ENCODE results near the gene PLA2G6.
A peak's percentile ranks its signal among the peaks of the same experiment; 100 is the strongest.
"Not testable (repeated sequence)": the region's sequence is repeated elsewhere in the genome, so short reads cannot be mapped to it uniquely, and the experiment has no call there.

PLA2G6 gene

DNA sequence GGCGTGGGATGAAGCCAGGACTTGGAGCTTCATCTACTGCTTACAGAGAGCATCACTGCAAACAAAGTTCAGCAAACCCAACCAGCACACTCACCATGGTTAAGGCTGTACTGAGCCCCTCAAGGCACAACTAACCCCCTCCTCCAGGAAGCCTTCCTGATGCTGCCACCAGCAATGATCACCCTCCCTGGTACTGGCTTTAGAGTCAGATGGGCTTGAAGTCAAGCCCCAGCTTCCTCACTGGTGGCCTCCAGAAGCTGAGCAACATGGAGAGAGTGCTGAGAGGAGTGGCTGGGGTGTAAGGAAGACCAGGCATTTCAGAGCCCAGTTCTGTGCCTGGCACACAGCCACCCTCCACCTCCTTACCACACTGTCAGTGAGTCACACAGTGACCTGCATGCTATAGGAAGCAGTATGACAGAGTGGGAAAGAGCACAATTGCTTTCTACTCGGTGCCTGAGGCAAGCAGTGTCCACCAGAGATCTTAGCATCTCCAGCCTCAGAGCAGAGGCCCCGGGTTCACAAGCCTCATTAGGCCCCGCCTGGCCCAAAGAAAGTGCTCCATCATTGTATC, 46.4 kb downstream of the PLA2G6 start:
- DNase-seq (ENCODE audit: low read depth in 4 of 4, low spot score in 1 of 4): no peak

- DNase-seq (ENCODE audit: low read depth in 4 of 4, low spot score in 1 of 4): no peak
These were observed 48.3 kb downstream of the PLA2G6 start for GRCh38 chr22:38133331-38133730.

DNA sequence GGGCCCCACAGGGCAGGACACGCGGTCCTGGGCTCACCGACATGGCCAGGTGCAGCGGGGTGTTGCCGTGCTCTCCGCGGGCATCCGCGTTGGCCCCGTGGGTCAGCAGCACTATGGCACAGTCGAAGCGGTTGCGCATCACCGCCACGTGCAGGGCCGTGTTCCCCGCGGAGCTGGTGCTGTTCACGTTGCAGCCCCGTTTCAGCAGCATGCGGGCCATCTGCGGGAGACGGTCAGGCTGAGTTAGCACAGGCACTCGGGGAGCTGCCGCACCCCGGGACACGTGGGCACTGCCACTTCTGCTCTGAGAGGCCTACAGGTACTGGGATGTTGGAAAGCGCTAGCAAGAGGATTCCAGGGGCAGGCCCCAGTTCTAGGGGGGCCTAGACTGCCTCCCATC, 48.8 kb downstream of the PLA2G6 start:
- DNase-seq (ENCODE audit: low read depth in 4 of 4, low spot score in 1 of 4): no peak

- no peak for DNase-seq (ENCODE audit: low read depth in 4 of 4, low spot score in 1 of 4)
These were observed 49.5 kb downstream of the PLA2G6 start for GRCh38 chr22:38132136-38132535.

GRCh38 chr22:38131399-38131798, 50.2 kb downstream of the PLA2G6 start:
- no peak for DNase-seq (ENCODE audit: low read depth in 4 of 4, low spot score in 1 of 4)

DNA sequence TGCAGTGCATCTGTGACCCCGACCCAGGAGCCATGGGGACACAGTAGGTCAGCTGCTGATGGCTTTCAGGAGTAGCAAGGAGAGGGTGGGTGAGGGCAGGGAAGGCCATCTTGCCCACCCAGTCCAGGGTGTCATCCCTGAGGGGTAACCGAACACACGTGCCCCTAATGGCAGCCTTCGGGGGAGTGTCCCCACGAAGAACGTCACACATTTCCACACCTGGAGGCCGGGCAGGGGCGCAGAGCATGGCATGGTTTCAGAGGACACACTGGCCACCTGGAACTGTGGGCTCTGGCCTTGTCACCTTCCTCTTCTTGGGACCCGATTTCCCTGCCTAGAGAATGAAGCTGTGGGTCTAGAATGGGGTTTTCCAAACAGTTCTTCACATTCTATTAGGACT, 51.8 kb downstream of the PLA2G6 start:
- no peak for DNase-seq (ENCODE audit: low read depth in 4 of 4, low spot score in 1 of 4)

- DNase-seq (ENCODE audit: low read depth in 4 of 4, low spot score in 1 of 4): no peak
These were observed 52.6 kb downstream of the PLA2G6 start for GRCh38 chr22:38129021-38129420.

DNA sequence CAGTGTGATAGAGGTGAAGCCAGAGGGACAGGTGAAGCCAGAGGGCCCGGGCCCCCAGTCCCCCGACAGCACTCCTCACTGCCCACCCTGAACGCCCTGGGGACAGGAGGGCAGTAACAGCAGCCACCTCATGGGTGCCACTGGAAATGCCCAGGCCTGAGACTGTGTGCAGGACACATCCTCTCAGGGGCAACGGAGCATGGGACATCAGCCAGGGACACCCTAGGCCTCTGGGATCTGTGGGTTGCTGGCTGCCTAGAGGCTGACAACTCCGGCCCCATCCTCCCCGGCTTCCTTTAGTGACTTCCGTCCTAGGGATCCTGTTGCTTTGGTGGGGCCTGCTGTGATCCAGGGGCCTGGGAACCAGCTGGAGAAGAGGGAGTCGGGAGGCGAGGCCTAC, 53.8 kb downstream of the PLA2G6 start:
- no peak for DNase-seq (ENCODE audit: low read depth in 4 of 4, low spot score in 1 of 4)

DNA sequence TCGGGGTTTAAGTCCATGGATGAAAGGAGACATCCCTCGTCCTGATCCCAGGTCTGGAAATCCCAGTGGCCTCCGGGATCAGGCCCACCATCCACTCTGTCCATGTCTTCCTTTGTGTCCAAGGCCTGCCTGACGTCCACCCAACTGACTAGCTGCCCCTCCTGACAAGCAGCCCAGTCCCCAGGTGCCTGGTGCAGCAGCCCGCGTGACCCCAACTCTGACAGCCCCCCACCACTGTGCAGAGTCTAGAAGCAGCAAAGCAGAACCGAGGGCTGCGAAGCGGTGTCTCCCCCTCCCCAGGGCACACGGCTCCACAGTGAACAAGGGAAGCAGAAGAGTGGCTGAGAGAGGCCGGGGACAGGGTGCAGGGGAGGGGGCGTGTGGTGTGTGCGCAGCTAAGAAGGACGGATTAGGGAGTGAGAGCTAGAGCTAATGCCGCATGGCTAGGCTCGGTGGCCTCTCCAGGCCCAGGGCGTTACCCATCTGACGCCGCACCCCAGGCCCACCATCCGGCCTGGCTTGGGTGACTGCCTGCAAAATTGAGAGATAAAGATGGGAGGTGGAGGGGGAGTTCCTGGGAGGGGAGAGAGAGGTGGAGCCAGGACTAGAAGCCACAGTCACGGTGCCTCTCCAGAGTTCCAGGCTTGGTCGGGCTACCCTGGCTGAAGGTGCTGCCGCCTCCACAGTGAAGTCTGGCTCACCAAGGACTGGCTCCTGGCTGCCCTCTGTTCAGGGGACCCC, 54.5 kb downstream of the PLA2G6 start:
- DNase-seq (ENCODE audit: low read depth in 4 of 4, low spot score in 1 of 4): no peak

- DNase-seq (ENCODE audit: low read depth in 4 of 4, low spot score in 1 of 4): no peak
These were observed 55.9 kb downstream of the PLA2G6 start for GRCh38 chr22:38125751-38126201.

- DNase-seq (ENCODE audit: low read depth in 4 of 4, low spot score in 1 of 4): no peak
These were observed 56.5 kb downstream of the PLA2G6 start for GRCh38 chr22:38125038-38125610.

GRCh38 chr22:38124236-38124974, 57.2 kb downstream of the PLA2G6 start:
- DNase-seq (ENCODE audit: low read depth in 4 of 4, low spot score in 1 of 4): no peak

GRCh38 chr22:38122616-38123015, 59.0 kb downstream of the PLA2G6 start:
- DNase-seq (ENCODE audit: low read depth in 4 of 4, low spot score in 1 of 4): no peak

DNA sequence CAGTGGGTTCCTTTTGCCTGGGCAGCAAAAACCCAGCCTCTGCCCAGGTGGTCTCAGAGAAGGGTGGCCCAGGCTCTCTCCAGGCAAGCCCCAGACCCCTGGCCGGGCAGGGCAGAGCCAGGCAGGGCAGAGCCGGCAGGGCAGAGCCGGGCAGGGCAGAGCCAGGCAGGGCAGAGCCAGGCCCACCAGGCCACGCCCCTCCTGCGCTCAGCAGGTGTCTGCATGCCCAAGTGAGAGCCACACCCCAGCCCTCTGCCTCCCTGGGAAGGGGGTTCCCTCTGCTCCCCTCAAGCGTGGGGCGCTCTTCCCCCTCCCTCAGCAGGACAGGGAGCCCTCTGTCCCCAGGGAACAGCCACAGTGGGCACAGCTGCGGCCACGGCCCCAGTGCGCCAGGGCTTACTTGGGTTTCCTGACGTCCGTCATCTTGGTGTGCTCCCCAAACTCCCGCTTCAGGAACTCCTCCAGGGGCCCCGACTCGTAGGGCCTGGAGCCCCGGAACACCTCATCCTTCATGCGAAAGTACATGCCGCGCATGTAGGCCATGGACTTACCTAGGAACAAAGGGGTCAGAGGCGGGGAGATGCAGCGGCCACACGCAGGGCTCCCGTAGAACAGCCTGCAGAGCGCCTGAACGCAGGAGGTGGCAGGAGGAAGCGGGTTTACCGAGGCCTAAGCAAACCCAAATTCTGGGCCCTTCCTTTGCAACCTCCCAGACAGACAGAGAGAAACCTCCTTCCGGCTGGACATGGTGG, 61.1 kb downstream of the PLA2G6 start:
- DNase-seq (ENCODE audit: low read depth in 4 of 4, low spot score in 1 of 4): no peak

DNA sequence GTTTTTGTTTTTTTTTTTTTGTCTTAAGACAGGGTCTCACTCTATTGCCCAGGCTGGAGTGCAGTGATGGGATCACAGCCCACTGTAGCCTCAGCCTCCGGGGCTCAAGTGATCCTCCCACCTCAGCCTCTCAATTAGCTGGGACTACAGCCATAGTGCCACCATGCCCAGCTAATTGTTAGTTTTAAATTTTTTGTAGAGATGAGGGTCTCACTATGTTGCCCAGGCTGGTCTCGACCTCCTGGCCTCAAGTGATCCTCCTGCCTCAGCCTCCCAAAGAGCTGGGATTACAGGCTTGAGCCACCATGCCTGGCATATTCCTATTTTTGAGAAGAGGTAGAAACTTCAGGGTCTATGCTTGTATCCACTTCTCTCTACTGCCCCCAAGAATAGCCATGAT, 62.9 kb downstream of the PLA2G6 start:
- DNase-seq (ENCODE audit: low read depth in 4 of 4, low spot score in 1 of 4): not testable (repeated sequence)

- no peak for DNase-seq (ENCODE audit: low read depth in 4 of 4, low spot score in 1 of 4)
These were observed 63.4 kb downstream of the PLA2G6 start for GRCh38 chr22:38118182-38118581.

DNA sequence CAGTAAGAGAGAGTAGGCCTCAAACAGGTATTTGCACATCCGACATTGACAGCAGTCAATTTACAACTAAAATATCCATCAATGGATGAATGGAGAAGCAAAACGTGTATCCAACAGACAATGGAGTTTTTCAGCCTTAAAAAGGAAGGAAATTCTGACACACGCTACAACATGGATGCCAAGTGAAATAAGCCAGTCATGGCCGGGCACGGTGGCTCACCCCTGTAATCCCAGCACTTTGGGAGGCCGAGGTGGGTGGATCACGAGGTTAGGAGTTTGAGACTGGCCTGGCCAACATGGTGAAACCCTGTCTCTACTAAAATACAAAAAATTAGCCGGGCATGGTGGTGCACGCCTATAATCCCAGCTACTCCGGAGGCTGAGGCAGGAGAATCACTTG, 64.1 kb downstream of the PLA2G6 start:
- not testable (repeated sequence) for DNase-seq (ENCODE audit: low read depth in 4 of 4, low spot score in 1 of 4)

- no peak for DNase-seq (ENCODE audit: low read depth in 4 of 4, low spot score in 1 of 4)
These were observed 66.0 kb downstream of the PLA2G6 start for GRCh38 chr22:38115423-38116205.

DNA sequence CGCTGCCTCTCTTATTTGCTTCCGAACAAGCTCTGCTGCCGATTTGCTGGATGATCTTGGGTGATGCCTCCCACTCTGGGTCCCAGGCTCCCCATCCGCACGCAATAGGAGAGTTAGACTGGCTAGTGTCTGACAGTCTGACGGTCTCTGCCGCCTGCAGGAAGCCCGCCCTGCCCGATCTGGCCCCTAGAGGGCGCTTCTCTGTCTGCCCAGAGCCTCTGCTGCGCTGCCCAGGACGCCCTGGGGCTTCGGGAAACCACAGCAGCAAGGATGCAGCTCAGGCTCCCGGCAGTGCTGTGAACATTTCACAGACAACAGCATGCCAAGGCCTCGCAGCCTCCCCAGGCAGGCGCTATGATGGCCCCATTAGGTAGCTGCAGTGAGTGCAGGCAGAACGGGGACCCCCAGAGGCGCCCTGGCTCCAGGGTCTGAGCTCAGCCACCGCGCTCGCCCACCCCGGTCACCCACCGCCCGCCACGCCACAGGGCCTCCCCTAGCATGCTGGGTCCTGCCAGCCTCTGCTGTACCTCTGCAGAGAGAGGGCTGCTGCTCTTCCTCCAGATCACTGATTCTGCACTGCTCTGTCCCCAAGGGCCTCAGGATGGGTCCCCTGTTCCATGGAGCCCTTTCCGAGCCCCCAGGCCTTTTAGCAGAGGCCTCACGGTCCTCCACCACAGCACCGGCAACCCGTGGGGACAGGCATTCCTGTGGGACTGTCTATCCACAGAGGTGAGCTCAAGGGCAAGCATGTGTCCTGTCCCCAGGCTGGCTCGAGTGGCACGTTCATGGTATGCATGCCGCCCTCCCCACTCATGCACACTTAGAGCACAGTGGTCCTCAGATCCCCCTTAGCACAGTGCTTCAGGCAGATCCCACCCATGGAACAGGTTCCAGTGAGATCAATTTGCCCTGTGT, 66.9 kb downstream of the PLA2G6 start:
- DNase-seq (ENCODE audit: low read depth in 4 of 4, low spot score in 1 of 4): peak; percentile 47 to 71 (median 67)
